Measurements from ENCODE around the gene KRT33B. TPM values are rescaled to one million over a fixed set of nuclear protein-coding genes. Genes with fewer than 3 reads are reported as not detected.

KRT33B gene
- total RNA-seq, 1 experiment from 2014 or later, result not detected

DNA sequence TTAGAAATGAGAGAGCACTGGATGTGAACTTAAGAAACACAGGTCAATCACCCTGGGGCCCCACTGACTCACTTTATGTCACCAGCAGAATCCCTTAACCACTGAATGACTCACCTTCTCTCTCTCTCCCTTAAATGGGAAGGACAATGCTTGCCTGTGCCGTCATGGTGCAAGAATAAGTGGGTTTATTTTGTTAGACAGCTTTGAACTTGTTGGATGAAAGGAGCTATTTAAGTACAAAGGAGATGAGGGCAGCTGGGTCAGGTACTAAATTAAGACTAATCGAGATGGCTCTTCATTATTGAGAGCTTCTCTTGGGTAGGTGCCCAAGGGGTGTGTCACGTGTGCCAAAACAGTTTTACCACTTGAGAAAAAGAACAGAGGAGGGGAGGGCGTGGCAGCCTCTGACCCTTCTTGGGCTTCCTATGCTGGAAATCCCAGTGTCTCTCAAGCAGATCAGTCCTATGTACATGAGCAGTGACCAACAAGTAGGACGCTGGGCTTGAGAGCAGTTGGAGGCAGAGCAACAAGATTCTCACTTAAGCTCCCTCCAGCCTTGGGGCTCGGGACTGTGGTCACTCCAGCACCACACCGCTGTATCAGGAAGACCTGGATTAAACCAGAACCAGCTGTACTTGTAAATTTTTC lies 34.5 kb upstream of the KRT33B start:
- peak; percentile 99 for DNase-seq (ENCODE audit: unreplicated experiment)
- ChIA-PET CTCF (interaction anchor here (0.6 to 3.7 kb wide), 7 partner anchors 9 to 977 kb away, joined by 3 to 22 read pairs (median 3); no protein-coding TSS in a partner anchor), POLR2A (interaction anchor here (0.7 to 3.1 kb wide), 20 partner anchors 10 to 933 kb away, joined by 3 to 13 read pairs (median 4); partner anchors contain the start of gene KRT15)
- Mint-ChIP-seq H3K9me3 (ENCODE audit: unreplicated experiment) (no peaks in the 10 kb centered on the region), H3K4me3 (ENCODE audit: unreplicated experiment) (peak overlapping the region; percentile 3), H3K27ac (ENCODE audit: low read depth, unreplicated experiment) (peak overlapping the region; percentile 35), H3K4me1 (ENCODE audit: insufficient read depth, unreplicated experiment) (peaks cover 13% of the 10 kb centered on the region), H3K27me3 (ENCODE audit: insufficient read depth, unreplicated experiment) (peaks cover 54% of the 10 kb centered on the region), H3K36me3 (ENCODE audit: insufficient read depth, unreplicated experiment) (no peaks in the 10 kb centered on the region)
- no TSS peak for BruUV-seq (replicated peaks)
- intact Hi-C loops (cut with micrococcal nuclease), result no loop called here
- TF ChIP-seq, protein P1, sequence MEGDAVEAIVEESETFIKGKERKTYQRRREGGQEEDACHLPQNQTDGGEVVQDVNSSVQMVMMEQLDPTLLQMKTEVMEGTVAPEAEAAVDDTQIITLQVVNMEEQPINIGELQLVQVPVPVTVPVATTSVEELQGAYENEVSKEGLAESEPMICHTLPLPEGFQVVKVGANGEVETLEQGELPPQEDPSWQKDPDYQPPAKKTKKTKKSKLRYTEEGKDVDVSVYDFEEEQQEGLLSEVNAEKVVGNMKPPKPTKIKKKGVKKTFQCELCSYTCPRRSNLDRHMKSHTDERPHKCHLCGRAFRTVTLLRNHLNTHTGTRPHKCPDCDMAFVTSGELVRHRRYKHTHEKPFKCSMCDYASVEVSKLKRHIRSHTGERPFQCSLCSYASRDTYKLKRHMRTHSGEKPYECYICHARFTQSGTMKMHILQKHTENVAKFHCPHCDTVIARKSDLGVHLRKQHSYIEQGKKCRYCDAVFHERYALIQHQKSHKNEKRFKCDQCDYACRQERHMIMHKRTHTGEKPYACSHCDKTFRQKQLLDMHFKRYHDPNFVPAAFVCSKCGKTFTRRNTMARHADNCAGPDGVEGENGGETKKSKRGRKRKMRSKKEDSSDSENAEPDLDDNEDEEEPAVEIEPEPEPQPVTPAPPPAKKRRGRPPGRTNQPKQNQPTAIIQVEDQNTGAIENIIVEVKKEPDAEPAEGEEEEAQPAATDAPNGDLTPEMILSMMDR (IDR thresholded peaks at IDR 0.05; ENCODE audit: unreplicated experiment), result no peak

DNA sequence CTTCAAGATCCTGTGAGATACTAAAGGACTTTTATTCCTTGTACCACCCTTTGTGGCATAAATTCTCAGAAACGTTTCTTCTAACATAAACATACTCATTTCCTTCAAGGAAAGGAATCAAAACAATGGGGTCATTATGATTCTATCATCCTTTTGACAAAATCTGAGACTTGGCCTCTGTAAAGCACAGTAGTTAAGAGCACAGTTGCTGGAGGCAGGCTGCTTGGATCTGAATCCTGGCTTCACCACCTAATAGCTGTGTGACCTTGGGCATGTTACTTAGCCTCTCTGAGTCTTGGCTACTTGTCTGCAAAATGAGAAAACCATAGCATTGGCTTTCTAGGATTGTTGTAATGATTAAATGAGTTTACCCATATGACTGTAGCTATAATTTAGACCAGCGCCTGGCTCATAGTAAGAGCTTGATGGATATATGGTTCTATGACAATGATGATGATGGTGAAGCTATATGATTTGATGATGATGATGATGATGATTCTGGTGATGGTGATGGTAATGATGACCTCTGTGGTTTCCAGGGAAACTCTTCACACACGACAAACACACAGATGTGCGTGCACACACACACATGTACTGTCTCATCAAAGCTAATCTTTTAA lies 33.9 kb upstream of the KRT33B start:
- Mint-ChIP-seq H3K4me3 (ENCODE audit: unreplicated experiment) (no peak overlapping the region), H3K36me3 (ENCODE audit: insufficient read depth, unreplicated experiment) (no peaks in the 10 kb centered on the region), H3K4me1 (ENCODE audit: insufficient read depth, unreplicated experiment) (peaks cover 13% of the 10 kb centered on the region), H3K9me3 (ENCODE audit: unreplicated experiment) (no peaks in the 10 kb centered on the region), H3K27ac (ENCODE audit: low read depth, unreplicated experiment) (peak overlapping the region; percentile 35), H3K27me3 (ENCODE audit: insufficient read depth, unreplicated experiment) (peaks cover 52% of the 10 kb centered on the region)
- ChIA-PET CTCF (interaction anchor here (0.5 to 3.7 kb wide), 9 partner anchors 10 to 1186 kb away, joined by 3 to 22 read pairs (median 3); no protein-coding TSS in a partner anchor), POLR2A (interaction anchor here (0.6 to 3.1 kb wide), 20 partner anchors 10 to 932 kb away, joined by 3 to 13 read pairs (median 4); partner anchors contain the start of gene KRT15)
- DNase-seq (ENCODE audit: unreplicated experiment), result no peak
- BruUV-seq (replicated peaks), result no TSS peak
- TF ChIP-seq, protein P1 (IDR thresholded peaks at IDR 0.05; ENCODE audit: unreplicated experiment), result no peak
- intact Hi-C loops (cut with micrococcal nuclease), result no loop called here

DNA sequence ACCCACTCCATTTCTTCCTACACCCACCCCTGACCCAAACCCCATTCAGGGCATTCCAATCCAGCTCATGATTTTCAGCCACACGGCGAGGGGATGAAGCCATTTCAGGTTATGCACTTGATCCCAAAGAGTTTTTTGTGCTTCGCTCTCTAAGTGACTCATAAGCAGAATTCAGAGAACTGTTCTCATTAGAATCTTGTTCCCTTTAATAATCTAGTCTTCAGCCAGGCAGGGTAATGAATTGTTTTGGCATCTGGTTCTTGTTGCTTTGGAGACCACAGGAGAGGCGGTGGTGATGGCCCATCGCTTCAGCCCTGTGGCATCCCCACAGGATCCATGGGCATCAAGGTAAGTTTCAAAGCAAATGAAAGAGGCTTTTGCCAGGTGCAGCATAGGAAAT lies 32.5 kb upstream of the KRT33B start:
- DNase-seq (ENCODE audit: unreplicated experiment), result no peak
- CTCF ChIA-PET, result no interaction called here
- H3K27me3 Mint-ChIP-seq (ENCODE audit: insufficient read depth, unreplicated experiment), result peaks cover 45% of the 10 kb centered on the region
- no TSS peak for BruUV-seq (replicated peaks)
- H3K36me3 Mint-ChIP-seq (ENCODE audit: insufficient read depth, unreplicated experiment), result no peaks in the 10 kb centered on the region
- peaks cover 13% of the 10 kb centered on the region for H3K4me1 Mint-ChIP-seq (ENCODE audit: insufficient read depth, unreplicated experiment)
- POLR2A ChIA-PET, result no interaction called here
- H3K9me3 Mint-ChIP-seq (ENCODE audit: unreplicated experiment), result no peaks in the 10 kb centered on the region
- TF ChIP-seq, protein P1 (IDR thresholded peaks at IDR 0.05; ENCODE audit: unreplicated experiment), result no peak
- H3K27ac Mint-ChIP-seq (ENCODE audit: low read depth, unreplicated experiment), result peak overlapping the region; percentile 25
- H3K4me3 Mint-ChIP-seq (ENCODE audit: unreplicated experiment), result no peak overlapping the region
- intact Hi-C loops (cut with micrococcal nuclease), result no loop called here

DNA sequence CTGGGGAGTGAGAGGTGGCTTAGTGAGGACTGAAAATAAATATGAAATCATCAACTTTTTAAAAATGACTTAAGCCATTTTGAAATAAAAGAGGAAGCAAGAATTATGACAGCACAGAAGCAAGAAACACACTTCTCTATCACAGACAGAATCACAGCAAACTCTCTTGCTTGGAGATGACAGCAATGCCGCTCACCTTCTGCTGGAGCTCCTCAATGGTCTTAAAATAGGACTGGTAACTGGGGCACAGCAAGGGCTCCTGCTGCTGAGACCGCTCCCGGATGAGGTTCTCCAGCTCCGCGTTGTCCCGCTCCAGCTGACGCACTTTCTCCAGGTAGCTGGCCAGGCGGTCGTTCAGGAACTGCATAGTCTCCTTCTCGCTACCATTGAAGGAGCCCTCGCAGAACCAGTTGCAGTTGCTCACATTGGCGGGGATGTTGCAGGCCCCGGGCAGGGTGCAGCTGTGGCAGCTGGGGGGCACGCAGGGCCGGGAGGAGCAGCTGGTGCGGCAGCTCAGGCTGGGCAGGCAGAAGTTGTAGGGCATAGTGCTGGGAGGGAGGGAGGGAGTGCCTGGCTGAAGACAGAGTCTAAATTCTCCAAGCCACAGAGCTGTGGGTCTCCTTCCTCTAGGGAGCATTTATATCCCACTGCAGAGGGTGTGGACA lies 27.5 kb upstream of the KRT33B start, which contains the start of gene KRT31:
TSS of gene KRT31 (minus strand) at position 613 of the 665 bp plus-strand sequence. CDS start at position 544, 69 bp downstream.
- ChIA-PET CTCF (no interaction called here), POLR2A (no interaction called here)
- H3K27ac Mint-ChIP-seq (ENCODE audit: low read depth, unreplicated experiment), result no peak within 1 kb of the TSS
- peaks cover 5% of the 10 kb centered on the region for H3K36me3 Mint-ChIP-seq (ENCODE audit: insufficient read depth, unreplicated experiment)
- TF ChIP-seq, protein P1 (IDR thresholded peaks at IDR 0.05; ENCODE audit: unreplicated experiment), result no peak
- H3K9me3 Mint-ChIP-seq (ENCODE audit: unreplicated experiment), result no peaks in the 10 kb centered on the region
- intact Hi-C loops (cut with micrococcal nuclease), result no loop called here
- no peak within 1 kb of the TSS for H3K4me3 Mint-ChIP-seq (ENCODE audit: unreplicated experiment)
- H3K4me1 Mint-ChIP-seq (ENCODE audit: insufficient read depth, unreplicated experiment), result no peaks in the 10 kb centered on the region
- DNase-seq (ENCODE audit: unreplicated experiment), result no peak
- peaks cover 34% of the 10 kb centered on the region for H3K27me3 Mint-ChIP-seq (ENCODE audit: insufficient read depth, unreplicated experiment)
- BruUV-seq (replicated peaks), result no TSS peak

Data from MCF 10A (cell line).